Measurements from ENCODE around the gene GRK7. TPM values are rescaled to one million over a fixed set of nuclear protein-coding genes. Genes with fewer than 3 reads are reported as not detected.
A peak's percentile ranks its signal among the peaks of the same experiment; 100 is the strongest.

Gene GRK7
- total and polyA plus RNA-seq, 2 experiments from 2014 or later, result 0.07 TPM; not detected in 1

DNA sequence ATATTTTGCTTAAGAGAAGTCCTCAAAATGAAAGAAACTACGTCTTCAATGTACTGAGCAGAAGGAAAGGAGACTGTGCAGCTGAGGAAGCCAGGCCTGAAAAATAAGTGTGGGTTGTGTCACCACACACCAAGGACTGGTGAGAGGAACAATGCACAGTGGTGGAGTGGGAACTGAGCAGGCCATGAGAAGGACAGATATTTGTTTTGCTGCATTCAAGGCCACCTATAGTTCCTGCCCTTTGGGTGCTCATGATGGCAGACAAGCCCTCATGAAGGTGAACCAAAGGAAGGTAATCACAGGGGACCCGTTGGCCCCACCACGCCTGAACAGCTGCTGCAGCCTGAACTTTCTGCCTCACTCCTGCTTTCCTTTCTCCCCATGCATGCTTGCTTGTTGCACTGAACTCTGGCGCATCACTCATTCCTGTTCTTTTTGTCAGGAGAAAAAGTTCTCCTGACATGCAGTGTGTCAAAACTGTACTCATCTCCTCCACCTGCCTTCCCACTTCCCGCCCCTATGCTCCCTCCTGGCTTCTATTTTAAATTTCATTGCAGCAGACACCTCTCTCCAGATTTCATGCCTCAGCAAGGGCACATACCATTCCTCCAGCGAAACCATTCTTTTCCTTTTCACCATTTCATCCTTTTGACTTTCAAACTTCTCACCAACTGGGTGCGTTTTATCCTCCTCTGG, 27.3 kb upstream of the GRK7 start:
- H3K9me2 ChIP-seq (replicated peaks; ENCODE audit: insufficient read depth), result no peaks in the 10 kb centered on the region
- no peaks in the 10 kb centered on the region for H3K27me3 ChIP-seq
- no peaks in the 10 kb centered on the region for H3K9me3 ChIP-seq (ENCODE audit: low read depth)
- no peaks in the 10 kb centered on the region for H3K36me3 ChIP-seq (replicated peaks; ENCODE audit: insufficient read depth, low read depth)
- peaks cover 23% of the 10 kb centered on the region for H3K79me2 ChIP-seq
- H3K4me1 ChIP-seq (ENCODE audit: insufficient read depth), result peaks cover 11% of the 10 kb centered on the region
- H3K4me3 ChIP-seq, result no peak overlapping the region
- peaks cover 4% of the 10 kb centered on the region for H4K20me1 ChIP-seq (ENCODE audit: insufficient read depth, poor library complexity, severe bottlenecking)
- H2AFZ ChIP-seq, result no peak overlapping the region
- DNase-seq (ENCODE audit: low spot score), result no peak
- WGBS (ENCODE audit: low lambda C conversion rate, missing lambda C conversion rate), result 93% methylated on average over 7 of the region's 7 CpGs
- H3K4me2 ChIP-seq, result no peak overlapping the region
- H3K27ac ChIP-seq, result no peak overlapping the region
- no peak for TF ChIP-seq EZH2 (IDR thresholded peaks at IDR 0.05; ENCODE audit: borderline replicate concordance)
- TF ChIP-seq EZH2phosphoT487 (IDR thresholded peaks at IDR 0.05; ENCODE audit: low read depth, severe bottlenecking, unreplicated experiment), result no peak
- TF ChIP-seq, protein P1, sequence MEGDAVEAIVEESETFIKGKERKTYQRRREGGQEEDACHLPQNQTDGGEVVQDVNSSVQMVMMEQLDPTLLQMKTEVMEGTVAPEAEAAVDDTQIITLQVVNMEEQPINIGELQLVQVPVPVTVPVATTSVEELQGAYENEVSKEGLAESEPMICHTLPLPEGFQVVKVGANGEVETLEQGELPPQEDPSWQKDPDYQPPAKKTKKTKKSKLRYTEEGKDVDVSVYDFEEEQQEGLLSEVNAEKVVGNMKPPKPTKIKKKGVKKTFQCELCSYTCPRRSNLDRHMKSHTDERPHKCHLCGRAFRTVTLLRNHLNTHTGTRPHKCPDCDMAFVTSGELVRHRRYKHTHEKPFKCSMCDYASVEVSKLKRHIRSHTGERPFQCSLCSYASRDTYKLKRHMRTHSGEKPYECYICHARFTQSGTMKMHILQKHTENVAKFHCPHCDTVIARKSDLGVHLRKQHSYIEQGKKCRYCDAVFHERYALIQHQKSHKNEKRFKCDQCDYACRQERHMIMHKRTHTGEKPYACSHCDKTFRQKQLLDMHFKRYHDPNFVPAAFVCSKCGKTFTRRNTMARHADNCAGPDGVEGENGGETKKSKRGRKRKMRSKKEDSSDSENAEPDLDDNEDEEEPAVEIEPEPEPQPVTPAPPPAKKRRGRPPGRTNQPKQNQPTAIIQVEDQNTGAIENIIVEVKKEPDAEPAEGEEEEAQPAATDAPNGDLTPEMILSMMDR (IDR thresholded peaks at IDR 0.05; ENCODE audit: poor library complexity), result no peak

DNA sequence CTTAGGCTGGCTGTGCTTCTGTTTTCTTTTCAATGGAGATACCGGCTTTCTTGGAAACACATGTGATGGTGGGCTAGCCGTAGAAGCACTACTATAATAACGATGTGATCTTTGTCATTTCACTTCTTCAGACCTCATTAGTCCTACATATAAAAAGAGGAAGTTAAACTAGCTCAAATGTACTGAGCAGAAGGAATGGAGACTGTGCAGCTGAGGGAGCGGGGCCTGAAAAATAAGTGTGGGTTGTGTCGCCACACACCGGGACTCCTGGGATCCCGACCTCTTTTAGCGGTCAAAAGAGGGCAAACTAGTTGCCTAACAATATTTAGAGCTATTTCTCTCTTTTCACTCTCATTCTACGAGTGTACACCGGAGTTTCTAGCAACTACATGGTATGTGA, 26.1 kb upstream of the GRK7 start:
- TF ChIP-seq, protein P1 (IDR thresholded peaks at IDR 0.05; ENCODE audit: poor library complexity), result no peak
- TF ChIP-seq EZH2phosphoT487 (IDR thresholded peaks at IDR 0.05; ENCODE audit: low read depth, severe bottlenecking, unreplicated experiment) (no peak), EZH2 (IDR thresholded peaks at IDR 0.05; ENCODE audit: borderline replicate concordance) (no peak)
- Histone ChIP-seq H2AFZ (no peak overlapping the region), H3K9me3 (ENCODE audit: low read depth) (no peaks in the 10 kb centered on the region), H3K27me3 (no peaks in the 10 kb centered on the region), H3K4me2 (no peak overlapping the region), H3K4me1 (ENCODE audit: insufficient read depth) (peaks cover 18% of the 10 kb centered on the region), H3K79me2 (peaks cover 34% of the 10 kb centered on the region), H4K20me1 (ENCODE audit: insufficient read depth, poor library complexity, severe bottlenecking) (peaks cover 7% of the 10 kb centered on the region), H3K27ac (no peak overlapping the region), H3K9me2 (replicated peaks; ENCODE audit: insufficient read depth) (no peaks in the 10 kb centered on the region), H3K36me3 (replicated peaks; ENCODE audit: insufficient read depth, low read depth) (no peaks in the 10 kb centered on the region), H3K4me3 (no peak overlapping the region)
- 95% methylated on average over 10 of the region's 10 CpGs for WGBS (ENCODE audit: low lambda C conversion rate, missing lambda C conversion rate)
- no peak for DNase-seq (ENCODE audit: low spot score)

DNA sequence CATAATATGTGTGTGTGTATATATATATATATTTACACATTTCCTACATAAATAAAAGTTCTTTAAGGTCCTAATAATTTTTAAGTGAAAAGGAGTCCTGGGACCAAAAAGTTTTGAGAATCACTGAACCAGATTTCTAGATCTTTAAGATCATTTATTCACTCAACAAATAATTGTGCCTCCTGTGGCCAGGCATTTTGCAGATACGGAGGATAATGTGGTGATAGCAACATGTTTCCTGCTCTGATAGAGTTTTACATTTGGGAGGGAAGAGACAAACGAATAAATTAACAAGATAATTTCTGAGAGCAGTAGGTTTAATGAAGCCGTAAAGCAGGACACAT, 25.6 kb upstream of the GRK7 start:
- Histone ChIP-seq H4K20me1 (ENCODE audit: insufficient read depth, poor library complexity, severe bottlenecking) (peaks cover 11% of the 10 kb centered on the region), H3K79me2 (peaks cover 38% of the 10 kb centered on the region), H2AFZ (peak overlapping the region; percentile 84), H3K27ac (peak overlapping the region; percentile 78), H3K4me1 (ENCODE audit: insufficient read depth) (peaks cover 21% of the 10 kb centered on the region), H3K4me2 (peak overlapping the region; percentile 67), H3K4me3 (no peak overlapping the region), H3K9me2 (replicated peaks; ENCODE audit: insufficient read depth) (no peaks in the 10 kb centered on the region), H3K27me3 (no peaks in the 10 kb centered on the region), H3K36me3 (replicated peaks; ENCODE audit: insufficient read depth, low read depth) (no peaks in the 10 kb centered on the region), H3K9me3 (ENCODE audit: low read depth) (no peaks in the 10 kb centered on the region)
- no peak for TF ChIP-seq EZH2phosphoT487 (IDR thresholded peaks at IDR 0.05; ENCODE audit: low read depth, severe bottlenecking, unreplicated experiment)
- TF ChIP-seq EZH2 (IDR thresholded peaks at IDR 0.05; ENCODE audit: borderline replicate concordance), result no peak
- TF ChIP-seq, protein P1 (IDR thresholded peaks at IDR 0.05; ENCODE audit: poor library complexity), result no peak
- 3% methylated on average over 3 of the region's 3 CpGs for WGBS (ENCODE audit: low lambda C conversion rate, missing lambda C conversion rate)
- no peak for DNase-seq (ENCODE audit: low spot score)
